ENCODE results near the gene OTUB2. TPM values are rescaled to one million over a fixed set of nuclear protein-coding genes. Genes with fewer than 3 reads are reported as not detected.
A peak's percentile ranks its signal among the peaks of the same experiment; 100 is the strongest.

The OTUB2 gene
- total RNA-seq, 3 donors from 2014 or later, result 0.50 to 0.54 (median 0.53) TPM

DNA sequence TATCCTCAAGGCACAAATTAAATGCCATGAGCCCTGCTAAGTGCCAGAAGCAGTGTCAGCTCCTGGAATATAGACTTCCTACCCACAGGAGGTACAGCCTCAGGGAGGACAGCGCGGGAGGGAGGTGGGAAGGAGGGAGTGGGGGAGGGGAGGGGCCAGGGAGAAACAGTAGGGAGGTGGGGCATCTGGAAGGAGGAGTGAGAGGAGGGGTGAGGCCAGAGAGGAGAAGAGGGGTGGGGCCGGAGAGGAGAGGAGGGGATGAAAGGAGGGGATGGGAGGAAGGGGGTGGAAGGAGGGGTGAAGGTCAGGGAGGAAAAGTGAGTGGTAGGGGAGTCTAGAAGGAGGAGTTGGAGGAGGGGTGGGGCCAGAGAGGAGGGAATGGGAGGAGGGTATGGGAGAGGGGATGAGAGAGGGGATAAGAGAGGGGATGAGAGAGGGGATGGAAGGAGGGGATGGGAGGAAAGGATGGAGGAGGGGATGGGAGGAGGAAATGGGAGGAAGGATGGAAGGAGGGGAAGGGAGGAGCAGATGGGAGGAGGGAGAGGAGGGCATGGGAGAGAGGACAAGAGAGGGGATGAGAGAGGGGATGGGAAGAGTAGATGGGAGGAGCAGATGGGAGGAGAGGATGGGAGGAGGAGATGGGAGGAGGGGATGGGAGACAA, 38.2 kb upstream of the OTUB2 start:
- Mint-ChIP-seq H3K9me3 (no peaks in the 10 kb centered on the region), H3K4me3 (no peak overlapping the region), H3K4me1 (ENCODE audit: low read depth) (no peaks in the 10 kb centered on the region), H3K36me3 (ENCODE audit: insufficient read depth) (no peaks in the 10 kb centered on the region), H3K27me3 (ENCODE audit: low read depth) (no peaks in the 10 kb centered on the region)
- ATAC-seq, result no peak
- no peak for DNase-seq

DNA sequence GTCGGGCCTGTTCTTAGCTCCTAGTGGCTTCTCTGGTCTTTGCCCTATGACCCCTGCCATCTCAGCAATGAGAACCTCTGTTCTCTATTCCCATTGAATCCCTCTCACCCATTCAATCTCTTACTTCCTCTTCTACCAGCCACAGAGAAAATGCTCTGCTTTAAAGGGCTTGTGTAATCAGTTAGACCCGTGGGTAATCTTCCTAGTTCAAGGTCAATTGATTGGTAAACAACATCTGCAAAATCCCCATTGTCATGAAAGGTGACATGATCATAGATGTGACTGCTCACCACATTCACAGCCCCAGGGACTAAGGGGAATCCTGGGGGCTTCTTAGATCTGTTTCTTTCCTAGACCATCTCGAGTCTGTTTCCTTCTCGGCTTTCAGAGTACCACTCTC, 36.2 kb upstream of the OTUB2 start:
- Mint-ChIP-seq H3K4me3 (no peak overlapping the region), H3K4me1 (ENCODE audit: low read depth) (peaks cover 3% of the 10 kb centered on the region), H3K36me3 (ENCODE audit: insufficient read depth) (no peaks in the 10 kb centered on the region), H3K9me3 (no peaks in the 10 kb centered on the region), H3K27me3 (ENCODE audit: low read depth) (no peaks in the 10 kb centered on the region)
- DNase-seq, result no peak
- ATAC-seq, result no peak

DNA sequence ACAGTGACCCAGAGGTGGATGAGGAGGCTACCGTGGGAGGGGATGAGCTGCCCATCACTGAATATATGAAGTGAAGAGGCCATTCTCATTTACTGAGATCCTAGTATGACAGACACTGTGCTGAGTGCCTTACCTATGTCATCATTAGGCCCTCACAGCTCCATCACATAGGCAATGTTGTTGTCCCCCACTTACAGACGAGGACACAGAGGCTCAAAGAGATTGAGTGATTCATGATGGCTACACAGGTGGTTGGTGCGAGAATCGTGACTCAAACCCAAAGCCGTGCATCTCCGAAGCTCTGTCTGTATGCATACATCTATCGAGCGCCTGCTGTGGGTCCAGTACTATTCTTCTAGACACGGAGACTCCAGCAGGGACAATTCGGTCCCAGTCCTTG, 34.9 kb upstream of the OTUB2 start:
- H3K9me3 Mint-ChIP-seq, result no peaks in the 10 kb centered on the region
- peaks cover 3% of the 10 kb centered on the region for H3K27me3 Mint-ChIP-seq (ENCODE audit: low read depth)
- H3K4me1 Mint-ChIP-seq (ENCODE audit: low read depth), result peaks cover 11% of the 10 kb centered on the region
- peak; percentile 18 to 27 for ATAC-seq
- H3K36me3 Mint-ChIP-seq (ENCODE audit: insufficient read depth), result no peaks in the 10 kb centered on the region
- DNase-seq, result no peak
- no peak overlapping the region for H3K4me3 Mint-ChIP-seq

DNA sequence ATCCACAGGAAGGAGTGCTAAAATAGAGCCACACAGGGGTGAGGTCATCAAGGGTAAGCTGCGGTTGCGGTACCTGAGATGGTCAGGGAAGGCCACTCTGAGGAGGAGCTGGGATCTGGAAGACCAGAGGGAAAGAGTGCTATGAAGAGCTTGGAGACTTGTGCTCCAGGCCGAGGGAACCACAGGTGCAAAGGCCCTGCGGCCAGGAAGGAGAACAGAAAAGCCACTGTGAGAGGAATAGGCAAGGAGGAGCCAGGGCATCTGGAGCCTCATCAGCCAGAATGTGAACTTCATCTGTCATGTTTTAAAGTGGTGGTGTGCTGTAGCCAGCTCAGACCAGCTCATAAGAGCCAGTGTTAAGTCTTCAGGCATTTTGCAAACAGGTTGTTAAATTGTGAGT, 34.5 kb upstream of the OTUB2 start:
- no peak overlapping the region for H3K4me3 Mint-ChIP-seq
- no peak for ATAC-seq
- peaks cover 11% of the 10 kb centered on the region for H3K4me1 Mint-ChIP-seq (ENCODE audit: low read depth)
- H3K36me3 Mint-ChIP-seq (ENCODE audit: insufficient read depth), result no peaks in the 10 kb centered on the region
- H3K27me3 Mint-ChIP-seq (ENCODE audit: low read depth), result peaks cover 3% of the 10 kb centered on the region
- no peak for DNase-seq
- H3K9me3 Mint-ChIP-seq, result no peaks in the 10 kb centered on the region

DNA sequence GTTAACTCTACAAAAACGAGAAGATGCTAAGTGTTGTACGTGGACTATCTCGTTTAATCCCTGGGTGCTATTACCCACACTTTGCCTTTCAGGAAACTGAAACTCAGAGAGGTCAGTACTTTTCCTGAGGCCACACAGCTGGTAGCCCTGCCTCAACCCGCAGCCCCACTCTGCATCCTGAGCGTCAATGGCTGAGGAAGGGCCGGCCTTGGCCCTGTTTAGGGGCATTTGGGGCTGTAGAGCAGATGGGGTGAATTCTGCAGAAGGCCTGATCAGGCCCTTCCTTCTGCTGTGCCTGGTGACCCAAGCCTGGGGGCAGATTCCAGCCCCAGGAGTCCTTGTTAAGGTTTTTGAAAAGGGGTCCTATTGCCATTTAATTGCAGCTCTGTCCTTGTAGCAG, 32.8 kb upstream of the OTUB2 start:
- Mint-ChIP-seq H3K27me3 (ENCODE audit: low read depth) (peaks cover 3% of the 10 kb centered on the region), H3K9me3 (no peaks in the 10 kb centered on the region)
- ATAC-seq, result no peak

DNA sequence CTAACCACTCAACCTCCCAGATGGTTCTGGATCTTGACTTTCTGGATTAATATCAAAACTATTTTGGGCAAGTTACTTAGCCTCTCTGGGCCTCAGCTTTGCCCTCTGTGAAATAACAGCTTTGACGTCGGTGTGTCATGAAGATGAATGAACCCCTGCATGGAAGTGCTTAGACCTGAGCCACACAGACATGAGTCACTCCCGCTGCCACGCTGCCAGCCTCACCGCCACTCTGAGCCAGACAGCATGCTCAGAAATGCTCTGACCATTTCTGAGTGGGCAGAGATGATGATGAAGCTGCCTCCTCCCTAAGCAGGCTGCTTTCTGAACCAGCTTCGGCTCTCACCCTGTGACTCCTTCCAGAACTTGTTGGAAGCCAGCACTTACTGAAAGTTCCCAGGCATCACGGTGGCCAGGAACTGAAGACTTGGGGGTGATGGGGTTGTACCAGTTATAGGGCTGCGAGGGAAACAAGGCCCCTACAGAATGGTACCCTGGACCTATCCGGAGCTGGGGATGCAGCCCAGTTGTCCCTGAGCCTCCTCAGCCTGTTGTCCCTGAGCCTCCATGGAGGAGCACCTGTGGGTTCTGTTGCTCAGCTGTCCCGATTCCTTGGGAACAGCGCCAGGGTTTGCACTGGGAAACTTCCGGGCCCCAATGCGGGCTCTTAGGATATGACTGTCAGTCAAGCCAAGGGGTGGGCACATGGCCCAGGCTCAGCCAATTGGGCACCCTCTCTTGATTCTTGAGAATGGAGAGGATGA, 31.0 kb upstream of the OTUB2 start:
- peak; percentile 52 for DNase-seq

More for the DNA sequence above, 32.8 kb upstream of the OTUB2 start:
- Mint-ChIP-seq H3K4me3 (no peak overlapping the region), H3K36me3 (ENCODE audit: insufficient read depth) (no peaks in the 10 kb centered on the region), H3K4me1 (ENCODE audit: low read depth) (peaks cover 11% of the 10 kb centered on the region)
- DNase-seq, result no peak

DNA sequence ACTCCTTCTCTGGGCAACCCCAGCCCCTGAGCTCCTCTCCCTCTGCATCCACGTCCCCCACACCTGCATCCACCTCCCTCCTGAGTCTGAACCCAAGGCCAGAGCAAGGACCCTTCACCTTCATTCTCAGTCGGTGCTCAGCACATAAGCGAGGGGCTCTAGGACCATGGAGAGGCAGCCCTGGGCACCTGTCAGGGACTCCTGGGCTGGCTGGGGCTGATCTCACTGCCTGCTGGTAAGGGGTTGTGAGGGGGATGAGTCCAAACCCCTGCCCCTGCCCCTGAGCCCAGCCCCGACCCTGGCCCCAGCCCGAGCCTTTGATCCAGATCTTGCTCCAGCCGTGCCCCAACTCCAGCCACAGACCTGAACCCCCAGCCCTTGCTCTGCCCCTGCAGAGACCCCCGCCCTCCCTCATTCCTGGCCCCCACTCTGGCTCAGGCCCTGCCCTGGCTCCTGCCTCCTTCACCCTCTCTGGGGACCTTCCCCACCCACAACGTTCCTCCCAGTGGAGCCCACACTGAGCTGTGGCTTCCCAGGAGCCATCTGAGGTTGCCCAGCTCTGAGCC, 29.9 kb upstream of the OTUB2 start:
- no peak overlapping the region for H3K4me3 Mint-ChIP-seq
- peaks cover 3% of the 10 kb centered on the region for H3K27me3 Mint-ChIP-seq (ENCODE audit: low read depth)
- H3K9me3 Mint-ChIP-seq, result no peaks in the 10 kb centered on the region
- DNase-seq (no peak), ATAC-seq (no peak)
- H3K36me3 Mint-ChIP-seq (ENCODE audit: insufficient read depth), result no peaks in the 10 kb centered on the region
- H3K4me1 Mint-ChIP-seq (ENCODE audit: low read depth), result peaks cover 11% of the 10 kb centered on the region

More for the DNA sequence above, 31.0 kb upstream of the OTUB2 start:
- Mint-ChIP-seq H3K9me3 (no peaks in the 10 kb centered on the region), H3K36me3 (ENCODE audit: insufficient read depth) (no peaks in the 10 kb centered on the region), H3K27me3 (ENCODE audit: low read depth) (peaks cover 3% of the 10 kb centered on the region), H3K4me1 (ENCODE audit: low read depth) (peaks cover 11% of the 10 kb centered on the region), H3K4me3 (no peak overlapping the region)
- peak; percentile 91 to 93 for ATAC-seq

DNA sequence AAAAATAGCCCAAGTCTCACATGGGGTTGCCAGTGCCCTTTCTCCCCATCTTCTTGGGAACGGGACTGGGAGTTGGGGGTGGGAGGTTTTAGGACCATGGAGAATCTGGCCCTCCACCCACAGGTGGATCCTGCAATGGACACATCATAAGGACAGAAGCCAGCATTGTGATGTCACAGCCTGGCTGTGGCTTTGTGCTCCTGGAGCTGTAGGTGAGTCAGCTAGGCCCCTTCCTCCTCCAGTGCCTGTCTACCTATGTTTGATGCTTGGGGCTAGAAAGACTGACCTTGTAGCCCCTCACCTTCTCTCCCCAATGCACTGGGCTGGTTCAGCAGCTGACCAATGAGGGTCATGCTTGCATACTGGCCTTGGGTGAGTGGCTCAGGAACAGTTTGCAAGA, 29.1 kb upstream of the OTUB2 start, which contains the start of gene CCDC197:
TSS of gene CCDC197 (plus strand) at position 220 of the 400 bp plus-strand sequence. CDS start 831 bp downstream, outside the sequence.
- H3K4me1 Mint-ChIP-seq (ENCODE audit: low read depth), result peaks cover 16% of the 10 kb centered on the region
- ATAC-seq (no peak), DNase-seq (no peak)

DNA sequence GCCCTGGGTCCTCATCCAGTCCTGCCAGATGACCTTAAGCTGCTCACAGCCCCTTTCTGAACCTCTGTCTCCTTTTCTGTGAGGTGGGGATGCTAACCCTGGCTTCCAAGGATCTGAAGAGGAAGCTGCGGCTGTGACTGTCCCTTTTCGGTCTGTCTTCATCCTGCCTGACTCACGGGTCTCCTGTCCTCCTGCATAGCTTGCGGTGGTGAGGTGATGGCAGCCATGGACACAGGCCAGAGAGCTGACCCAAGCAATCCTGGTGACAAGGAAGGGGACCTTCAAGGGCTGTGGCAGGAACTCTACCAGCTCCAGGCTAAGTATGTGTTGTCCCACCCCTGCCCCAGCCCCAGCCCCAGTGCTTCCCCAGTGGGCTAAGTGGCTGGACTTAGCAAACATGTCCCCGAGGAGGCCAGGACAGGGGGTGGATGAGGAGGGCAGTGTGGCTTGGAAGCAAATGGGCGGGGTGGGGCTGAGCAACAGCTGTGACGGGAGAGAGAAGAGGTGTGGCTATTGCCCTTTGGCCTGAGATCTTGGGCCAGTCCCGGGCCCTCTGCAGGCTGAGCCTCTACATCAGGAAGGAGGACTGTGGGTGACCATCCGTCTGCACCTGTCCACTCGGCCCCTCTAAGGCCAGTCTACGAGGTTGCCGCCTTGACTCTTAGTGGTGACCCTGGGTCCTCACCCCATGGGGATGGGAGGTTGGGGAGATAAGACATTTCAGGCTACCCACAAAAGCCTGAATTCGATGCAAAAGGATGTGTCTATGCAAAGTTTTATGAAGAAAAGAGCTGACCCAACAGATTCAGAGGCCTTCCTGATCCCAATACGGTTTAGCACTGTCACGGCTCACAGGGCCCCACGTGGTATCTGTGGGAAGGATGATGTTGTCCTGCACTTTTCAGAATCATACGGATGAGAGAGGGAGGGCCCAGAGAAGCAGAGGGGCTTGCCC, 27.9 kb upstream of the OTUB2 start:
- no peak overlapping the region for H3K4me3 Mint-ChIP-seq
- DNase-seq (no peak), ATAC-seq (no peak)
- H3K4me1 Mint-ChIP-seq (ENCODE audit: low read depth), result peaks cover 16% of the 10 kb centered on the region
- H3K27me3 Mint-ChIP-seq (ENCODE audit: low read depth), result peaks cover 8% of the 10 kb centered on the region
- no peaks in the 10 kb centered on the region for H3K9me3 Mint-ChIP-seq
- H3K36me3 Mint-ChIP-seq (ENCODE audit: insufficient read depth), result no peaks in the 10 kb centered on the region

More for the DNA sequence above, 29.1 kb upstream of the OTUB2 start, which contains the start of gene CCDC197:
- H3K27me3 Mint-ChIP-seq (ENCODE audit: low read depth), result peaks cover 8% of the 10 kb centered on the region
- H3K36me3 Mint-ChIP-seq (ENCODE audit: insufficient read depth), result no peaks in the 10 kb centered on the region
- no peak within 1 kb of the TSS for H3K4me3 Mint-ChIP-seq
- no peaks in the 10 kb centered on the region for H3K9me3 Mint-ChIP-seq

DNA sequence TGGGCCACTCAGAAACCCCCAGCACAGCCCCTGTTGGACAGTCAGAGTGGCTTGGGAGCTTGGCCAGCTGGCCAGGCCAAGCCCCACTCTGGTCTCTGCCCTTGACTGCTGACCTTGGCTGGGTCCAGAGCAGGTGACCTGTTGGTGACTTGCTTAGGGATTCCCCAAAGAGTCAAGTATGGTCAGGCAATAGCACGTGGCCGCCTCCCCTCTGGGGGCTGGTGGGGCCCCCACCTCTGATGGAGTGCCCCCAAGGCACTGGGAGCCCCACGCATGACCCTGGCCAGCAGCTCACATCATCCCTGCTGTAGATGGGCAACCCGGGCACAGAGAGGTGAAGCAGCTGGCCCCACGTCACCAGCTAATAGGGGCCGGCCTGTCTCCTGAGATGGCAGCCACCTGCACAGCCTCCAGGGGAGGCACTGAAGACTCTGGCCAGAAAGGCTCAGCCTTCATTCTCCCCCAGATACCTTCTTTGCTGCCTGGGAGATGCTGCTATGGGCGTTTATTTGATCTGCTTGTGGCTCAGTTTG, 27.2 kb upstream of the OTUB2 start:
- no peak for DNase-seq
- Mint-ChIP-seq H3K36me3 (ENCODE audit: insufficient read depth) (no peaks in the 10 kb centered on the region), H3K27me3 (ENCODE audit: low read depth) (peaks cover 8% of the 10 kb centered on the region), H3K4me3 (no peak overlapping the region), H3K4me1 (ENCODE audit: low read depth) (peaks cover 16% of the 10 kb centered on the region), H3K9me3 (no peaks in the 10 kb centered on the region)
- no peak for ATAC-seq

DNA sequence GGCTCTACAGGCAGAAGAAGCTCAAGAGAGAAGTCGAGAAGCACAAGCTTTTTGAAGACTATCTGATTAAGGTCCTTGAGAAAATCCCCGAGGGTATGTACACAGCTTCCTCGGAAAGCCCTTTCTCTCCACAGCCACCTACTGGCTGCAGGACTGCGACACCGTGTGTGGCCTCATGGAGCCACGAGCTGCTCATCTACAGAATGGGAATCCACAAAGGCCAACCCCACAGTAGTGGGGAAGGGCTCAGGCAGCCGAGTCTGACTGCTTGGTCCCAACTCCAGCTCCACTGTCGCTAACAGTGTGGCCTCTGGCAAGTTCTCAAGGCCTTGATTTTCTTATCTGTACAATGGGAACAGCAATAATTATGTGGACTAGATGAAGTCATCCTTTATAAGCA, 26.6 kb upstream of the OTUB2 start:
- Mint-ChIP-seq H3K4me1 (ENCODE audit: low read depth) (peaks cover 16% of the 10 kb centered on the region), H3K9me3 (no peaks in the 10 kb centered on the region), H3K36me3 (ENCODE audit: insufficient read depth) (no peaks in the 10 kb centered on the region), H3K4me3 (no peak overlapping the region), H3K27me3 (ENCODE audit: low read depth) (peaks cover 8% of the 10 kb centered on the region)
- ATAC-seq (no peak), DNase-seq (no peak)

DNA sequence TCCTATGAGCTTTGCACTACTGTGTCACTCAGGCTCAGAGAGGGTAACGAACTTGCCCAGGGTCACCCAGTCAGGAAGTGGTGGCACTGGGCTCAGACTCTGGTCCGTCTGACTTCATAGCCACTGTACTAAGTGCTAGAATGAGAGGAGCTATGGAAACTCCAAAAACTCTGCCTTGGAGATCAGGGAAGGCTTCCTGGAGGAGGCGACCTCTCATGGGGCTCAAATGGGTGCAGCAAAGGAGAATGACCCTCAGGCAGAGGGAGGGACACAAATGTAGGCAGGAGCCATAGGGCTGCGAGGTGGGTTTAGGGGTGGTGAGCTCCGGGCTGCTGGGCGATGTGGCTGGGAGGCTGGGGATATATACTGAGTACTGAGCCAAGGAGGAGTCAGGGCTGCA, 25.9 kb upstream of the OTUB2 start:
- ATAC-seq, result no peak
- no peaks in the 10 kb centered on the region for H3K9me3 Mint-ChIP-seq
- H3K27me3 Mint-ChIP-seq (ENCODE audit: low read depth), result peaks cover 15% of the 10 kb centered on the region
- no peaks in the 10 kb centered on the region for H3K36me3 Mint-ChIP-seq (ENCODE audit: insufficient read depth)
- peaks cover 12% of the 10 kb centered on the region for H3K4me1 Mint-ChIP-seq (ENCODE audit: low read depth)
- no peak for DNase-seq
- H3K4me3 Mint-ChIP-seq, result no peak overlapping the region

DNA sequence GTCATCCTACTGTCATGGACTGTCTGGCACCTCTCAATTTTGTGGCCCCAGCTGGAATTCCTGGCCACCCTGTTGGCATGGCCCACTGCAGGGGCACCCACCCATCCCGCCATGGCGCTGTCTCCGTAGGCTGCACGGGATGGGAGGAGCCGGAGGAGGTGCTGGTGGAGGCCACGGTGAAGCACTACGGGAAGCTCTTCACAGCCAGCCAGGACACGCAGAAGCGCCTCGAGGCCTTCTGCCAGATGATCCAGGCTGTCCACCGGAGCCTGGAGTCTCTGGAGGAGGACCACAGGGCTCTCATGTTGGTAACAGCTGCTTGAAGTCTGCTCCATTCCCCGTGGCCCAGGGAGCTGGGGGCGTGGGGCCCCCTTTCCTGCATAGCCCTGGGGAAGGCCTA, 25.1 kb upstream of the OTUB2 start:
- no peaks in the 10 kb centered on the region for H3K36me3 Mint-ChIP-seq (ENCODE audit: insufficient read depth)
- ATAC-seq (peak in 1 of 2 donors; percentile 5), DNase-seq (no peak)
- no peaks in the 10 kb centered on the region for H3K9me3 Mint-ChIP-seq
- peaks cover 7% of the 10 kb centered on the region for H3K4me1 Mint-ChIP-seq (ENCODE audit: low read depth)
- peaks cover 12% of the 10 kb centered on the region for H3K27me3 Mint-ChIP-seq (ENCODE audit: low read depth)
- H3K4me3 Mint-ChIP-seq, result no peak overlapping the region
